HEK293 (cell line): ENCODE results near the gene CIC.

Experiments
- CTCF ChIP-seq: fragments of 450-650 bp; formaldehyde crosslinking; IDR thresholded peaks from 2 replicates; pipeline ENCODE4 v1.5.1; 2016; ENCODE audit warnings: missing biosample characterization, missing genetic modification characterization
- KLF9 ChIP-seq: fragments of 450-650 bp; formaldehyde crosslinking; IDR thresholded peaks from 2 replicates; pipeline ENCODE4 v1.5.1; 2016; ENCODE audit warnings: missing biosample characterization, missing genetic modification characterization, low read depth
- PATZ1 ChIP-seq: fragments of 450-650 bp; formaldehyde crosslinking; IDR thresholded peaks from 2 replicates; pipeline ENCODE4 v1.5.1; 2016; ENCODE audit warnings: missing biosample characterization, missing genetic modification characterization
- PRDM4 ChIP-seq: fragments of 450-650 bp; formaldehyde crosslinking; IDR thresholded peaks from 2 replicates; pipeline ENCODE4 v1.5.1; 2017; ENCODE audit warnings: missing biosample characterization, missing genetic modification characterization
- REST ChIP-seq: fragments of 450-650 bp; formaldehyde crosslinking; IDR thresholded peaks from 2 replicates; pipeline ENCODE4 v1.5.1; 2016; ENCODE audit warnings: missing biosample characterization, missing genetic modification characterization
- TCF7L2 ChIP-seq: IDR thresholded peaks from 2 replicates; pipeline ENCODE4 v1.6.1; 2011; ENCODE audit warnings: low read depth, mild to moderate bottlenecking, inconsistent platforms, low read length, moderate library complexity, borderline replicate concordance
- ZBTB17 ChIP-seq: fragments of 450-650 bp; formaldehyde crosslinking; IDR thresholded peaks from 2 replicates; pipeline ENCODE4 v1.5.1; 2016; ENCODE audit warnings: missing biosample characterization, missing genetic modification characterization
- ZBTB20 ChIP-seq: fragments of 450-650 bp; formaldehyde crosslinking; IDR thresholded peaks from 2 replicates; pipeline ENCODE4 v1.5.1; 2016; ENCODE audit warnings: missing biosample characterization, missing genetic modification characterization
- ZFP41 ChIP-seq: fragments of 450-650 bp; formaldehyde crosslinking; IDR thresholded peaks from 2 replicates; pipeline ENCODE4 v1.5.1; 2016; ENCODE audit warnings: missing biosample characterization, missing genetic modification characterization, borderline replicate concordance
- ZNF155 ChIP-seq: fragments of 450-650 bp; formaldehyde crosslinking; IDR thresholded peaks from 2 replicates; pipeline ENCODE4 v1.5.1; 2016; ENCODE audit warnings: missing biosample characterization, missing genetic modification characterization
- ZNF513 ChIP-seq: fragments of 450-650 bp; IDR thresholded peaks from 2 replicates; pipeline ENCODE4 v1.5.1; 2018; ENCODE audit warnings: missing biosample characterization, missing genetic modification characterization
- ZNF561 ChIP-seq: fragments of 450-650 bp; IDR thresholded peaks from 2 replicates; pipeline ENCODE4 v1.5.1; 2018; ENCODE audit warnings: missing biosample characterization, missing genetic modification characterization, borderline replicate concordance
- ZNF791 ChIP-seq: fragments of 450-650 bp; formaldehyde crosslinking; IDR thresholded peaks from 2 replicates; pipeline ENCODE4 v1.5.1; 2016; ENCODE audit warnings: missing biosample characterization, missing genetic modification characterization
- ZSCAN5A ChIP-seq: fragments of 450-650 bp; formaldehyde crosslinking; IDR thresholded peaks from 2 replicates; pipeline ENCODE4 v1.5.1; 2016; ENCODE audit warnings: missing biosample characterization, missing genetic modification characterization

GRCh38 chr19:42274065-42274682 lies 5.1 kb downstream of the CIC start:
- TF ChIP-seq CTCF (tag by site-specific recombination) (no peak), PATZ1 (tag by site-specific recombination) (no peak), KLF9 (tag by site-specific recombination) (no peak), ZNF561 (tag by site-specific recombination) (no peak), ZNF155 (no peak), PRDM4 (tag by site-specific recombination) (no peak), ZBTB20 (tag by site-specific recombination) (no peak), REST (tag by site-specific recombination) (no peak), ZSCAN5A (no peak), ZFP41 (tag by site-specific recombination) (no peak), ZNF791 (tag by site-specific recombination) (no peak), ZNF513 (no peak), ZBTB17 (no peak), TCF7L2 (no peak)
